CD4-positive, alpha-beta T cell (primary cell): ENCODE data around the gene CCL2. TPM values are rescaled to one million over a fixed set of nuclear protein-coding genes. Genes with fewer than 3 reads are reported as not detected.

Experiments used
- ATAC-seq: fragments of 200-7000 bp; cut with Tn5 transposase; one replicate; pipeline ENCODE4 v1.10.0; 2022; ENCODE audit warnings: mild to moderate bottlenecking; ENCODE audit not compliant: poor library complexity
- CTCF ChIA-PET: fragments of 350-600 bp; sonication (Branson Sonifier 250); formaldehyde crosslinking; loops from one replicate; lab custom pipeline; 2021; ENCODE audit warnings: antibody characterized with exemption, inconsistent platforms; lab: Charles Lee
- POLR2A ChIA-PET: fragments of 350-600 bp; sonication (Branson Sonifier 250); formaldehyde crosslinking; loops from one replicate; lab custom pipeline; 2021; ENCODE audit warnings: antibody characterized with exemption, inconsistent platforms; lab: Charles Lee
- DNase-seq, 14 experiments: peaks; one replicate each; pipeline ENCODE4 v3.0.0-alpha.2; 2013 to 2020; ENCODE audit warnings: mixed read lengths in 2 of 14
- H3K27ac ChIP-seq, 2 donors: one replicate each; pipeline versions ENCODE4 v1.5.1 to v1.7.0; 2013; ENCODE audit warnings: low read length in 2 of 2, low read depth in 1 of 2, mild to moderate bottlenecking in 1 of 2
- H3K27me3 ChIP-seq, 2 experiments: 1 replicate in 1 of 2; 2 replicates in 1 of 2; pipeline versions ENCODE4 v1.6.1 to v1.7.0; 2013; ENCODE audit warnings: low read length in 2 of 2, control low read depth in 1 of 2, mild to moderate bottlenecking in 1 of 2, moderate library complexity in 1 of 2; ENCODE audit not compliant: insufficient read depth in 2 of 2, control insufficient read depth in 1 of 2
- H3K36me3 ChIP-seq: one replicate; pipeline ENCODE4 v1.6.1; 2013; ENCODE audit warnings: low read length, control low read depth; ENCODE audit not compliant: insufficient read depth
- H3K4me1 ChIP-seq: one replicate; pipeline ENCODE4 v1.6.1; 2013; ENCODE audit warnings: low read length, control low read depth; ENCODE audit not compliant: insufficient read depth
- H3K4me3 ChIP-seq: one replicate; pipeline ENCODE4 v1.5.1; 2013; ENCODE audit warnings: mild to moderate bottlenecking, low read length, moderate library complexity
- H3K9me3 ChIP-seq, 2 experiments: 1 replicate in 1 of 2; 2 replicates in 1 of 2; pipeline versions ENCODE4 v1.6.1 to v1.7.0; 2013; ENCODE audit warnings: low read length in 2 of 2, mild to moderate bottlenecking in 2 of 2, control low read depth in 1 of 2, moderate library complexity in 1 of 2; ENCODE audit not compliant: control insufficient read depth in 1 of 2, insufficient read depth in 1 of 2
- H3K27ac Mint-ChIP-seq: one replicate; pipeline ENCODE4 v1.8.0; 2020; ENCODE audit warnings: mixed read lengths
- H3K27me3 Mint-ChIP-seq: one replicate; pipeline ENCODE4 v1.8.0; 2021; ENCODE audit warnings: mixed read lengths
- H3K36me3 Mint-ChIP-seq: one replicate; pipeline ENCODE4 v1.8.0; 2021; ENCODE audit warnings: low read depth, mixed read lengths
- H3K4me1 Mint-ChIP-seq: one replicate; pipeline ENCODE4 v1.8.0; 2021; ENCODE audit warnings: low read depth, mixed read lengths
- H3K4me3 Mint-ChIP-seq: one replicate; pipeline ENCODE4 v1.8.0; 2020; ENCODE audit warnings: mild to moderate bottlenecking, mixed read lengths
- H3K9me3 Mint-ChIP-seq: one replicate; pipeline ENCODE4 v1.8.0; 2020; ENCODE audit warnings: mixed read lengths
- CTCF ChIP-seq: fragments of 200-600 bp; IDR thresholded peaks from one replicate; pipeline ENCODE4 v1.8.0; 2022; ENCODE audit warnings: antibody characterized with exemption, mild to moderate bottlenecking
- intact Hi-C, 2 experiments: fragments of 100-400 bp; cut with DNase I in 1 of 2; cut with micrococcal nuclease in 1 of 2; formaldehyde crosslinking; loops; one replicate each; pipeline versions ENCODE4 v1.15.1 to v1.9.0; 2023 to 2025; cut with DNase I, micrococcal nuclease
- total RNA-seq, 174 experiments: library from RNA in 2 of 174; stranded (reverse) in 2 of 174; gene quantifications; one replicate each; pipeline ENCODE4 v1.2.3 and lab custom pipeline; 2021 to 2026

The CCL2 gene
- total RNA-seq, 2 experiments from 2014 or later, result not detected

- no peak overlapping the region for H3K27ac Mint-ChIP-seq
- no peak overlapping the region for H3K4me3 Mint-ChIP-seq
- no peaks in the 10 kb centered on the region for H3K4me1 Mint-ChIP-seq
- Histone ChIP-seq H3K4me3 (no peak overlapping the region), H3K4me1 (no peaks in the 10 kb centered on the region), H3K36me3 (no peaks in the 10 kb centered on the region), H3K9me3 (no peaks in the 10 kb centered on the region), H3K27ac (no peak overlapping the region), H3K27me3 (peaks cover 7 to 8% of the 10 kb centered on the region in 2 experiments)
- H3K27me3 Mint-ChIP-seq, result peaks cover 42% of the 10 kb centered on the region
- TF ChIP-seq CTCF, result no peak
- intact Hi-C loops, result no loop called here
- no peak for DNase-seq
- no peaks in the 10 kb centered on the region for H3K36me3 Mint-ChIP-seq
- ChIA-PET CTCF (no interaction called here), POLR2A (no interaction called here)
- H3K9me3 Mint-ChIP-seq, result no peaks in the 10 kb centered on the region
- no peak for ATAC-seq
Measured at GRCh38 chr17:34299956-34300577, 45.0 kb downstream of the CCL2 start.

- Mint-ChIP-seq H3K27me3 (peaks cover 42% of the 10 kb centered on the region), H3K36me3 (no peaks in the 10 kb centered on the region), H3K4me1 (no peaks in the 10 kb centered on the region), H3K4me3 (no peak overlapping the region), H3K27ac (no peak overlapping the region), H3K9me3 (no peaks in the 10 kb centered on the region)
- Histone ChIP-seq H3K36me3 (no peaks in the 10 kb centered on the region), H3K9me3 (no peaks in the 10 kb centered on the region), H3K4me3 (no peak overlapping the region), H3K27ac (no peak overlapping the region), H3K4me1 (no peaks in the 10 kb centered on the region), H3K27me3 (peaks cover 7 to 8% of the 10 kb centered on the region in 2 experiments)
- DNase-seq (no peak), ATAC-seq (no peak)
- intact Hi-C loops, result no loop called here
- TF ChIP-seq CTCF, result no peak
- ChIA-PET CTCF (no interaction called here), POLR2A (no interaction called here)
Measured at GRCh38 chr17:34300652-34301370, 45.7 kb downstream of the CCL2 start.

GRCh38 chr17:34301986-34302385 lies 46.9 kb downstream of the CCL2 start:
- H3K27ac Mint-ChIP-seq, result no peak overlapping the region
- Histone ChIP-seq H3K27me3 (peaks cover 7 to 8% of the 10 kb centered on the region in 2 experiments), H3K9me3 (no peaks in the 10 kb centered on the region), H3K4me1 (no peaks in the 10 kb centered on the region), H3K36me3 (no peaks in the 10 kb centered on the region), H3K4me3 (no peak overlapping the region), H3K27ac (no peak overlapping the region)
- DNase-seq (no peak), ATAC-seq (no peak)
- TF ChIP-seq CTCF, result no peak
- no peaks in the 10 kb centered on the region for H3K4me1 Mint-ChIP-seq
- CTCF ChIA-PET, result no interaction called here
- H3K4me3 Mint-ChIP-seq, result no peak overlapping the region
- no peaks in the 10 kb centered on the region for H3K36me3 Mint-ChIP-seq
- no peaks in the 10 kb centered on the region for H3K9me3 Mint-ChIP-seq
- H3K27me3 Mint-ChIP-seq, result peaks cover 42% of the 10 kb centered on the region
- POLR2A ChIA-PET, result no interaction called here
- intact Hi-C loops, result no loop called here
